Upper lobe of right lung (tissue), 1 donor: ENCODE measurements around the gene GLP2R. TPM values are rescaled to one million over a fixed set of nuclear protein-coding genes. Genes with fewer than 3 reads are reported as not detected.

Source experiments
- ATAC-seq: fragments of 200-7000 bp; cut with Tn5 transposase; one replicate; pipeline ENCODE4 v1.9.1; 2020; ENCODE audit warnings: mild to moderate bottlenecking, moderate library complexity
- DNase-seq: peaks from one replicate; pipeline ENCODE4 v3.0.0-alpha.2; 2020
- H3K27ac ChIP-seq: fragments of 200-600 bp; one replicate; pipeline ENCODE4 v1.8.0; 2022
- H3K27me3 ChIP-seq: fragments of 200-600 bp; one replicate; pipeline ENCODE4 v1.8.0; 2022; ENCODE audit warnings: mild to moderate bottlenecking
- H3K36me3 ChIP-seq: fragments of 200-600 bp; one replicate; pipeline ENCODE4 v1.8.0; 2022
- H3K4me1 ChIP-seq: fragments of 200-600 bp; one replicate; pipeline ENCODE4 v1.8.0; 2022
- H3K4me3 ChIP-seq: fragments of 200-600 bp; one replicate; pipeline ENCODE4 v1.8.0; 2022; ENCODE audit warnings: mild to moderate bottlenecking
- H3K9me3 ChIP-seq: fragments of 200-600 bp; one replicate; pipeline ENCODE4 v1.8.0; 2022
- intact Hi-C: fragments of 100-400 bp; cut with DNase I; formaldehyde crosslinking; loops from one replicate; pipeline ENCODE4 v1.11.0; 2022
- total RNA-seq: library from RNA; stranded (reverse); fragmentation: NEBNext Ultra II Directional; extraction: Animal tissue kit (Norgen Biotek cat#: 25700); gene quantifications from one replicate; pipeline ENCODE4 v1.2.1, GENCODE V29; 2021
- TF ChIP-seq, protein P1 (sequence below): fragments of 200-600 bp; IDR thresholded peaks from one replicate; pipeline ENCODE4 v1.8.0; 2022; ENCODE audit warnings: antibody characterized with exemption
- donor health status: DM: no; HTN: yes; CAD: no; lungs with severe emphysema.

The GLP2R gene
- total RNA-seq, 1 donor from 2014 or later = 1.8 TPM

DNA sequence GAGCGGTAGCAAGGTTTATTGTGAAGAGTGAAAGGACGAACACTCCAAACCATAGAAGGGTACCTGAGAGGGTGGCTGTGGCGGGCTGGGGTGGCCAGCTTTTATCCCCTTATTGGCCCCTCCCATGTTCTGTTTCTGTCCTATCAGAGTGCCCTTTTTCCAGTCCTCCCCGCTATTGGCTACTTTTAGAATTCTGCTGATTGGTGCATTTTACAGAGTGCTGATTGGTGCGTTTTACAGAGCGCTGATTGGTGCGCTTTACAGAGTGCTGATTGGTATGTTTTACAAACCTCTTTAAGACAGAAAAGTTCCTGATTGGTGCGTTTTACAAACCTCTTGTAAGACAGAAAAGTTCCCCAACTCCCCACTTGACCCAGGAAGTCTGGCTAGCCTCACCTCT, 16.3 kb upstream of the GLP2R start:
- Histone ChIP-seq H3K9me3 (no peaks in the 10 kb centered on the region), H3K36me3 (no peaks in the 10 kb centered on the region), H3K27me3 (no peaks in the 10 kb centered on the region), H3K4me1 (no peaks in the 10 kb centered on the region), H3K4me3 (no peak overlapping the region), H3K27ac (no peak overlapping the region)
- ATAC-seq (no peak), DNase-seq (no peak)
- intact Hi-C loops = no loop called here
- TF ChIP-seq, protein P1, sequence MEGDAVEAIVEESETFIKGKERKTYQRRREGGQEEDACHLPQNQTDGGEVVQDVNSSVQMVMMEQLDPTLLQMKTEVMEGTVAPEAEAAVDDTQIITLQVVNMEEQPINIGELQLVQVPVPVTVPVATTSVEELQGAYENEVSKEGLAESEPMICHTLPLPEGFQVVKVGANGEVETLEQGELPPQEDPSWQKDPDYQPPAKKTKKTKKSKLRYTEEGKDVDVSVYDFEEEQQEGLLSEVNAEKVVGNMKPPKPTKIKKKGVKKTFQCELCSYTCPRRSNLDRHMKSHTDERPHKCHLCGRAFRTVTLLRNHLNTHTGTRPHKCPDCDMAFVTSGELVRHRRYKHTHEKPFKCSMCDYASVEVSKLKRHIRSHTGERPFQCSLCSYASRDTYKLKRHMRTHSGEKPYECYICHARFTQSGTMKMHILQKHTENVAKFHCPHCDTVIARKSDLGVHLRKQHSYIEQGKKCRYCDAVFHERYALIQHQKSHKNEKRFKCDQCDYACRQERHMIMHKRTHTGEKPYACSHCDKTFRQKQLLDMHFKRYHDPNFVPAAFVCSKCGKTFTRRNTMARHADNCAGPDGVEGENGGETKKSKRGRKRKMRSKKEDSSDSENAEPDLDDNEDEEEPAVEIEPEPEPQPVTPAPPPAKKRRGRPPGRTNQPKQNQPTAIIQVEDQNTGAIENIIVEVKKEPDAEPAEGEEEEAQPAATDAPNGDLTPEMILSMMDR = no peak

DNA sequence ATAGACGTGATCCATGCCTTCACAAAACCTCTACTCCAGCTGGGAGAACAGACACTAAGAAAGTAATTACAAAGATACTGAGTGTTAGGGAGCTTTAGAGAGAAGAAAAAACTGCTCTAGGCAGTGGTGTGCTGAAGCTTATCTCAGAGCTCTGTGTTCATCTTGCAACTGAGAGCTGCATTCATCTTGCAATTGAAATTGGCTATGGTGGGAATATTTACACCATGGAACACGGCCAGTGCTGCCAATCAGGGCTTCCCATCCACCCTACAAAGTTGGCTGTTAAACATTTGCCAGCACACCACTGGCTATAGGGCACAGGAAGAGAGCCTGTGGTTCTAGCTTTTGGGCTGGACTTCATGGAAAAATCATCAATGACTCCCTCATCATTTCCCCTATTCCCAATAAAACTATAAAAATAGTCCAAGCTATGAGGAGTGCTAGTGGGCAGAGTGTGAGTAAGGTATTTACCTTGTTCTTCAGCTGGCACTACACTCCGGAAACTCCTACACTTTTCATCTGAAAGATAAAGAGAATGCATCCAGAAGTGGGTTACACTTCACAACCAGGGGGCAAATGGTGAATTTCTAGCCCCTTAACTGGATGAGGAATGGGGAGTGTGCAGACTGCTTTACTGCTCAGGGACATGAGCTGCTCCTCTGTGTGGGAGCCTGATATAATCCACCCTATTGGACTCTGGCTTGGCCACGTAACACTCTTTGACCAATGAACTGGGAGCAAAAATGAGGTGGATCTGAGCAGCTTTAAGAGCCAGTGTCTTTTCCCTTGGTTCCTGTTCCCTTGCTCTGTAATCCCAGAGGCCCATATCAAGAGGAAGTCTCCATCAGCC, 15.4 kb upstream of the GLP2R start:
- Histone ChIP-seq H3K27me3 (no peaks in the 10 kb centered on the region), H3K27ac (no peak overlapping the region), H3K9me3 (no peaks in the 10 kb centered on the region), H3K36me3 (no peaks in the 10 kb centered on the region), H3K4me1 (no peaks in the 10 kb centered on the region), H3K4me3 (no peak overlapping the region)
- no peak for ATAC-seq
- intact Hi-C loops = no loop called here
- DNase-seq = no peak
- TF ChIP-seq, protein P1 = no peak

GRCh38 chr17:9811086-9811485, 14.6 kb upstream of the GLP2R start:
- Histone ChIP-seq H3K9me3 (no peaks in the 10 kb centered on the region), H3K27me3 (no peaks in the 10 kb centered on the region), H3K36me3 (no peaks in the 10 kb centered on the region), H3K4me1 (no peaks in the 10 kb centered on the region), H3K27ac (no peak overlapping the region), H3K4me3 (no peak overlapping the region)
- no peak for DNase-seq
- TF ChIP-seq, protein P1 = no peak
- intact Hi-C loops = no loop called here
- no peak for ATAC-seq

DNA sequence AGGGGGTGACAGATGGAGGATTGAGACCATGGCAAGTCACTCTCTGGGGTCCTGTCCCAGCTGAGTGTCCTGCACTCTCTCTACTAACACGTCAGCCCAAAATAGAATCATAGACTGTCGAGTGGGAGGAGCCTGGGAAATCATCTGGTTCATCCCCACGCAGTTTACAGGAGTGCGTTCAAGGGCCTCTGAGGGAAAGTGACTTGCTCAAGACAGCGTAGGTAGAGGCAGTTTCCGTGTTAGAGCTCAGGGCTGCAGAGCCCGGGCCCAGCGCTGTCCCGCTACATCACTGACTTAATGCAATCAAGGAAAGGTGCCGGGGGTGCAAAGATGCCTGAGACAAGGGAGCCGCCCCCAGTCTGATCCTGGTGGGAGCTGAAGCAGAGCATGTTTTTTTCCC, 14.2 kb upstream of the GLP2R start:
- TF ChIP-seq, protein P1 = no peak
- H3K36me3 ChIP-seq = no peaks in the 10 kb centered on the region
- intact Hi-C loops = no loop called here
- no peaks in the 10 kb centered on the region for H3K27me3 ChIP-seq
- H3K27ac ChIP-seq = no peak overlapping the region
- no peak for DNase-seq
- no peaks in the 10 kb centered on the region for H3K9me3 ChIP-seq
- no peak for ATAC-seq
- no peaks in the 10 kb centered on the region for H3K4me1 ChIP-seq
- no peak overlapping the region for H3K4me3 ChIP-seq

- no peaks in the 10 kb centered on the region for H3K4me1 ChIP-seq
- no peak overlapping the region for H3K27ac ChIP-seq
- H3K9me3 ChIP-seq = no peaks in the 10 kb centered on the region
- H3K36me3 ChIP-seq = no peaks in the 10 kb centered on the region
- DNase-seq (no peak), ATAC-seq (no peak)
- H3K27me3 ChIP-seq = no peaks in the 10 kb centered on the region
- intact Hi-C loops = no loop called here
- no peak overlapping the region for H3K4me3 ChIP-seq
- TF ChIP-seq, protein P1 = no peak
Measured at GRCh38 chr17:9813166-9813565, 12.6 kb upstream of the GLP2R start.
